Naive thymus-derived CD4-positive, alpha-beta T cell (primary cell): Measurements from ENCODE around the gene PSAPL1. TPM values are rescaled to one million over a fixed set of nuclear protein-coding genes. Genes with fewer than 3 reads are reported as not detected.

Source experiments
- ATAC-seq: fragments of 150-1000 bp; cut with Tn5 transposase; 2 replicates; pipeline ENCODE4 v1.10.0; 2021; ENCODE audit warnings: mild to moderate bottlenecking, moderate library complexity
- CTCF ChIA-PET: fragments of 350-600 bp; sonication (Branson Sonifier 250); formaldehyde crosslinking; loops from one replicate; lab custom pipeline; 2021; ENCODE audit warnings: antibody characterized with exemption; lab: Charles Lee
- POLR2A ChIA-PET: fragments of 350-600 bp; sonication (Branson Sonifier 250); formaldehyde crosslinking; loops from one replicate; lab custom pipeline; 2021; ENCODE audit warnings: antibody characterized with exemption, inconsistent platforms; lab: Charles Lee
- DNase-seq, 9 donors: peaks; one replicate each; pipeline versions ENCODE4 v3.0.0 to v3.0.0-alpha.2; 2020 to 2022; ENCODE audit warnings: mixed read lengths in 1 of 9
- H3K27ac ChIP-seq: one replicate; pipeline ENCODE4 v1.7.0; 2013; ENCODE audit warnings: mild to moderate bottlenecking, low read depth, low read length, moderate library complexity
- H3K27me3 ChIP-seq, 2 donors: one replicate each; pipeline ENCODE4 v1.7.0; 2013; ENCODE audit warnings: low read length in 2 of 2, mild to moderate bottlenecking in 2 of 2, moderate library complexity in 2 of 2; ENCODE audit not compliant: control insufficient read depth in 2 of 2, insufficient read depth in 2 of 2
- H3K36me3 ChIP-seq, 3 experiments: 1 replicate in 2 of 3; 2 replicates in 1 of 3; pipeline ENCODE4 v1.7.0; 2013; ENCODE audit warnings: low read length in 3 of 3, mild to moderate bottlenecking in 3 of 3, moderate library complexity in 1 of 3; ENCODE audit not compliant: insufficient read depth in 3 of 3, control insufficient read depth in 2 of 3
- H3K4me1 ChIP-seq, 2 donors: one replicate each; pipeline ENCODE4 v1.7.0; 2013; ENCODE audit warnings: low read length in 2 of 2, mild to moderate bottlenecking in 2 of 2, moderate library complexity in 1 of 2; ENCODE audit not compliant: control insufficient read depth in 2 of 2, insufficient read depth in 2 of 2
- H3K4me3 ChIP-seq: 2 replicates; pipeline ENCODE4 v1.7.0; 2013; ENCODE audit warnings: mild to moderate bottlenecking, low read length
- H3K9me3 ChIP-seq, 3 experiments: 1 replicate in 2 of 3; 2 replicates in 1 of 3; pipeline ENCODE4 v1.7.0; 2013; ENCODE audit warnings: low read length in 3 of 3; ENCODE audit not compliant: control insufficient read depth in 2 of 3
- H3K27ac Mint-ChIP-seq, 9 donors: one replicate each; pipeline ENCODE4 v1.8.0; 2020 to 2022; ENCODE audit warnings: mixed read lengths in 9 of 9, mild to moderate bottlenecking in 8 of 9, moderate library complexity in 5 of 9, inconsistent platforms in 2 of 9
- H3K27me3 Mint-ChIP-seq, 5 donors: one replicate each; pipeline ENCODE4 v1.8.0; 2021 to 2022; ENCODE audit warnings: mixed read lengths in 5 of 5, mild to moderate bottlenecking in 1 of 5
- H3K36me3 Mint-ChIP-seq, 5 donors: one replicate each; pipeline ENCODE4 v1.8.0; 2020 to 2022; ENCODE audit warnings: mixed read lengths in 5 of 5, mild to moderate bottlenecking in 3 of 5, inconsistent platforms in 1 of 5
- H3K4me1 Mint-ChIP-seq, 7 donors: one replicate each; pipeline ENCODE4 v1.8.0; 2020 to 2022; ENCODE audit warnings: mixed read lengths in 7 of 7, mild to moderate bottlenecking in 3 of 7, inconsistent platforms in 1 of 7
- H3K4me3 Mint-ChIP-seq, 10 donors: one replicate each; pipeline ENCODE4 v1.8.0; 2020 to 2022; ENCODE audit warnings: mild to moderate bottlenecking in 10 of 10, mixed read lengths in 10 of 10, moderate library complexity in 6 of 10, inconsistent platforms in 2 of 10
- H3K9me3 Mint-ChIP-seq, 11 donors: one replicate each; pipeline ENCODE4 v1.8.0; 2020 to 2022; ENCODE audit warnings: mixed read lengths in 11 of 11, mild to moderate bottlenecking in 4 of 11, inconsistent platforms in 1 of 11, moderate library complexity in 1 of 11
- intact Hi-C, 2 donors: fragments of 100-400 bp; cut with micrococcal nuclease; formaldehyde crosslinking; loops; one replicate each; pipeline ENCODE4 v1.15.1; 2023
- polyA plus RNA-seq, 2 donors: library from polyadenylated mRNA; unstranded; fragments of 300-500 nt; fragmentation: Illumina TruSeq; gene quantifications; one replicate each; pipeline ENCODE4 v1.2.3, GENCODE V29; 2021
- total RNA-seq, 6 experiments: library from RNA in 5 of 6; stranded (reverse) in 5 of 6; gene quantifications; 1 replicate in 5 of 6; 2 replicates in 1 of 6; pipeline ENCODE4 v1.2.3 and lab custom pipeline; 2021 to 2026

The PSAPL1 gene
- total and polyA plus RNA-seq, 7 experiments from 2014 or later, result not detected

- Histone ChIP-seq H3K27ac (no peak overlapping the region), H3K4me1 (no peaks in the 10 kb centered on the region), H3K36me3 (no peaks in the 10 kb centered on the region), H3K27me3 (peaks cover 0 to 2% of the 10 kb centered on the region in 2 donors), H3K9me3 (peaks cover 0 to 9% (median 0%) of the 10 kb centered on the region in 3 experiments), H3K4me3 (no peak overlapping the region)
- Mint-ChIP-seq H3K4me3 (no peak overlapping the region), H3K36me3 (no peaks in the 10 kb centered on the region), H3K27me3 (peaks cover 3 to 30% (median 24%) of the 10 kb centered on the region in 5 donors), H3K4me1 (no peaks in the 10 kb centered on the region), H3K9me3 (peaks cover 0 to 25% (median 8%) of the 10 kb centered on the region in 11 donors), H3K27ac (no peak overlapping the region)
- DNase-seq, result no peak
- POLR2A ChIA-PET, result no interaction called here
- intact Hi-C loops, result no loop called here
- ATAC-seq, result no peak
- CTCF ChIA-PET, result no interaction called here
Measured at GRCh38 chr4:7414736-7415510, 19.8 kb downstream of the PSAPL1 start.

DNA sequence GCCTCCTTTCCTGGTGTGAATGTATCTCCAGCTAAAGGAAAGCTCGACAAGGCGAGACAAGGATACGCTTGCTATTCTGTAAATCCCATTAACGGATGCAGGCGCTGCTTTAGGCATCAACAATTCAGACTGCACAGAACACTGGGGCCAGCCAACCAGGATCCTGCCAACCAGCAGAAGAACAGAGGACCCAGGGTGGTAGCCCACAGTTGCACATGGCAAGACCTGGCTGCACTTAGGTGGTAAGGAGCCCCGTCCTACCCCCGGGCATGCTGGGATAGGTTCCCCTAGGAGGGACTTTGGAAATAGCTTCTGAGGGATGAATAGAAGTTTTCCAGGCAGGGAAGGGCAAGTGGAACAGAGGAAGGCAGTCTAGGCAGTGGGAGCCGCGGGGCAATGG lies 20.7 kb downstream of the PSAPL1 start:
- Histone ChIP-seq H3K27me3 (peaks cover 0 to 2% of the 10 kb centered on the region in 2 donors), H3K36me3 (no peaks in the 10 kb centered on the region), H3K4me3 (no peak overlapping the region), H3K9me3 (peaks cover 0 to 13% (median 0%) of the 10 kb centered on the region in 3 experiments), H3K4me1 (no peaks in the 10 kb centered on the region), H3K27ac (no peak overlapping the region)
- Mint-ChIP-seq H3K9me3 (peaks cover 5 to 34% (median 8%) of the 10 kb centered on the region in 11 donors), H3K27ac (no peak overlapping the region), H3K27me3 (peaks cover 3 to 30% (median 27%) of the 10 kb centered on the region in 5 donors), H3K36me3 (peaks cover 0 to 4% (median 0%) of the 10 kb centered on the region in 5 donors), H3K4me3 (no peak overlapping the region), H3K4me1 (no peaks in the 10 kb centered on the region)
- DNase-seq (no peak), ATAC-seq (no peak)
- intact Hi-C loops, result no loop called here
- ChIA-PET CTCF (no interaction called here), POLR2A (no interaction called here)

DNA sequence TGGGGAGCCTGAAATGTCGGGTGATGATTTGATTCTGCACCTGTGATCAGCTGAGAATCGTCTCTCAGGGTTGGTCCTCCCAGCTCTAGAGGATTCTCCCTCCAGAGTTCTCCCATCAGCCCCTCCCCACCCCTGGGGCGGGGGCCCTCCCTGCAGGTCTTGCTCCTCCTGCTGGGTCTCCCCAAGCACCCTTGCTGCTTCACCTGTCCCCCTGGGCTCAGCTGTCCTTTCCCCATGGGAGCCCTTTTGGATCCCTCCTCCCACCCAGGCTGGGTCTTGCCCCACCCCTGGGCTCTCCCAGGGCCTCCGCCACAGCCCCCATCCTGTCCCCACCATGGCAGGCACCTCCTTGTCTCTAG lies 22.2 kb downstream of the PSAPL1 start:
- Histone ChIP-seq H3K9me3 (peaks cover 0 to 13% (median 0%) of the 10 kb centered on the region in 3 experiments), H3K27ac (no peak overlapping the region), H3K4me1 (no peaks in the 10 kb centered on the region), H3K27me3 (peaks cover 0 to 2% of the 10 kb centered on the region in 2 donors), H3K4me3 (no peak overlapping the region), H3K36me3 (no peaks in the 10 kb centered on the region)
- H3K36me3 Mint-ChIP-seq, result peaks cover 0 to 6% (median 0%) of the 10 kb centered on the region in 5 donors
- ChIA-PET POLR2A (no interaction called here), CTCF (no interaction called here)
- H3K27ac Mint-ChIP-seq, result no peak overlapping the region
- ATAC-seq, result no peak
- intact Hi-C loops, result no loop called here
- peaks cover 5 to 37% (median 15%) of the 10 kb centered on the region in 11 donors for H3K9me3 Mint-ChIP-seq
- no peak for DNase-seq
- peaks cover 3 to 33% (median 28%) of the 10 kb centered on the region in 5 donors for H3K27me3 Mint-ChIP-seq
- no peak overlapping the region for H3K4me3 Mint-ChIP-seq
- no peaks in the 10 kb centered on the region for H3K4me1 Mint-ChIP-seq

DNA sequence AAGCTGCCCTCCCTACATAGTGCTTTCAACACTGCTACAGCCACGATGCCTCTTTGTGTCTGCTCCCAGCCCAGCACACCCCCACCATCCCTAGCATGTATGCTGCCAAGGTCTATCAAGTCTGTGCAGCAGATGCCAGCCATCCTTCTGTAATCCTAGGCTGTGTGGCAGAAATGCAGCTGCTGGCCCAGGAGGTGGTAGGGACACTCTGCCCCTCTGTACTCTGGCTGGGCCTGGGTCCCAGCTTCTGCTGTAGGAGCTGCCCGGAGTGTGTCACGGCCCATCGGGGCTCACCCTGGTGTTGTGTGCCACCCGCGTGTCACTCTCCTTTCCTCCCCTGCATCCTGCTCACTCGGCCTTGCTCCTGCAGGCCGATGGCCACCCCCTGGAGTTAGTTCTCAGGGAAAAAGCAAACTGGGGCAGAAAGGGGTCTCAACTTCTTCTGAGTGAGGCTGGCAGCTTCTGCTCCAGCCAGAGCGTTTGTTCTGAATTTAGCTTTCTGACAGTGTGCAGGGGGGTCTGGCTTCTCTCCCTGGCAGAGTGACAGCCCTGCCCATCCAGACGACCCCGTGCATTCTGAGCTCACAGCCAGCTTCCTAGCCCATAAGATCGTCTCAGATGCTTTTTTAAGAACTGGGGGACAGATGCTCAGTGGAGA lies 22.7 kb downstream of the PSAPL1 start:
- CTCF ChIA-PET, result no interaction called here
- POLR2A ChIA-PET, result no interaction called here
- ATAC-seq (no peak), DNase-seq (no peak)
- no peak overlapping the region for H3K4me3 ChIP-seq
- H3K36me3 ChIP-seq, result no peaks in the 10 kb centered on the region
- H3K4me1 ChIP-seq, result no peaks in the 10 kb centered on the region
- H3K9me3 ChIP-seq, result peaks cover 0 to 13% (median 0%) of the 10 kb centered on the region in 3 experiments
- H3K27ac ChIP-seq, result no peak overlapping the region
- H3K4me3 Mint-ChIP-seq, result no peak overlapping the region
- H3K9me3 Mint-ChIP-seq, result peaks cover 7 to 42% (median 20%) of the 10 kb centered on the region in 11 donors
- H3K27me3 Mint-ChIP-seq, result peaks cover 3 to 37% (median 28%) of the 10 kb centered on the region in 5 donors
- peaks cover 0 to 6% (median 3%) of the 10 kb centered on the region in 5 donors for H3K36me3 Mint-ChIP-seq
- intact Hi-C loops, result no loop called here
- H3K27me3 ChIP-seq, result peaks cover 0 to 2% of the 10 kb centered on the region in 2 donors
- H3K27ac Mint-ChIP-seq, result no peak overlapping the region
- H3K4me1 Mint-ChIP-seq, result no peaks in the 10 kb centered on the region

DNA sequence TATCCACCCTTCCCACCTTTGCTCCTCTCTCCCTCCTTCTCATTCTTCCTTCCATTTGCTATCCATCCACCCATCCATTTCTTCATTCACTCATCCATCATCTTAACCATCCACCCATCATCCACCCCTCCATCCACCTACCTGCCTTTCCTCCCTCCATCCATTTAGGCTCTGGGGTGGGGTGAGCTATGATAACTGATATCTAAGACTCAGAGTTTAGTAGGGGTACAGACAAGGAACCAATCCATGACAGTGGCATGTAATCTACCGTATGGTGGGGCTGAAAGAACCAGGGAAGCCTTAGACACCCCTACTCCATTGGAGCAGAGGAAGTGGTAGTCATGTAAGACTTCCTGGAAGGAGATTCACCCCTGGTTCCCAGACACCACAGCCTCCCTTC lies 23.2 kb downstream of the PSAPL1 start:
- ChIA-PET POLR2A (no interaction called here), CTCF (no interaction called here)
- DNase-seq (no peak), ATAC-seq (no peak)
- Mint-ChIP-seq H3K4me3 (no peak overlapping the region), H3K9me3 (peaks cover 6 to 46% (median 24%) of the 10 kb centered on the region in 11 donors), H3K36me3 (peaks cover 0 to 6% (median 4%) of the 10 kb centered on the region in 5 donors), H3K27me3 (peaks cover 3 to 42% (median 28%) of the 10 kb centered on the region in 5 donors), H3K27ac (no peak overlapping the region), H3K4me1 (no peaks in the 10 kb centered on the region)
- Histone ChIP-seq H3K4me1 (no peaks in the 10 kb centered on the region), H3K9me3 (peaks cover 0 to 11% (median 0%) of the 10 kb centered on the region in 3 experiments), H3K27me3 (peaks cover 0 to 2% of the 10 kb centered on the region in 2 donors), H3K36me3 (no peaks in the 10 kb centered on the region), H3K4me3 (no peak overlapping the region), H3K27ac (no peak overlapping the region)
- intact Hi-C loops, result no loop called here

GRCh38 chr4:7410446-7410845 lies 24.3 kb downstream of the PSAPL1 start:
- Histone ChIP-seq H3K4me1 (no peaks in the 10 kb centered on the region), H3K36me3 (no peaks in the 10 kb centered on the region), H3K9me3 (peaks cover 0 to 9% (median 0%) of the 10 kb centered on the region in 3 experiments), H3K27me3 (peaks cover 0 to 2% of the 10 kb centered on the region in 2 donors), H3K27ac (no peak overlapping the region), H3K4me3 (no peak overlapping the region)
- peaks cover 3 to 41% (median 31%) of the 10 kb centered on the region in 5 donors for H3K27me3 Mint-ChIP-seq
- peaks cover 0 to 6% (median 4%) of the 10 kb centered on the region in 5 donors for H3K36me3 Mint-ChIP-seq
- ChIA-PET POLR2A (no interaction called here), CTCF (no interaction called here)
- peaks cover 2 to 56% (median 24%) of the 10 kb centered on the region in 11 donors for H3K9me3 Mint-ChIP-seq
- ATAC-seq (no peak), DNase-seq (no peak)
- H3K4me1 Mint-ChIP-seq, result no peaks in the 10 kb centered on the region
- no peak overlapping the region for H3K4me3 Mint-ChIP-seq
- intact Hi-C loops, result no loop called here
- H3K27ac Mint-ChIP-seq, result no peak overlapping the region
